Testis (tissue), 5 donors: ENCODE measurements around the gene VANGL2. TPM values are rescaled to one million over a fixed set of nuclear protein-coding genes. Genes with fewer than 3 reads are reported as not detected.
A peak's percentile ranks its signal among the peaks of the same experiment; 100 is the strongest.

Experiments
- DNase-seq: peaks from one replicate; pipeline ENCODE4 v3.0.0-alpha.2; 2019
- H3K27ac ChIP-seq, 2 donors: fragments of 200-600 bp; sonication (generic); one replicate each; pipeline ENCODE4 v1.5.1; 2019
- H3K27me3 ChIP-seq: fragments of 200-600 bp; sonication (generic); one replicate; pipeline ENCODE4 v1.5.1; 2019
- H3K36me3 ChIP-seq: fragments of 200-600 bp; sonication (generic); one replicate; pipeline ENCODE4 v1.5.1; 2017; ENCODE audit warnings: low read depth; ENCODE audit errors: missing control alignments
- H3K4me1 ChIP-seq: fragments of 200-600 bp; sonication (generic); one replicate; pipeline ENCODE4 v1.5.1; 2019
- H3K4me3 ChIP-seq, 2 donors: fragments of 200-600 bp; sonication (generic); one replicate each; pipeline ENCODE4 v1.5.1; 2017 to 2019
- H3K9me3 ChIP-seq: fragments of 200-600 bp; sonication (generic); one replicate; pipeline ENCODE4 v1.5.1; 2017
- CTCF ChIP-seq, 3 experiments: fragments of 450-650 bp in 2 of 3; fragments of 200-600 bp in 1 of 3; sonication (generic) in 1 of 3; IDR thresholded peaks; one replicate each; pipeline ENCODE4 v1.5.1; 2016 to 2019; ENCODE audit warnings: antibody characterized with exemption in 3 of 3, mild to moderate bottlenecking in 2 of 3, moderate library complexity in 1 of 3
- POLR2A ChIP-seq: fragments of 450-650 bp; IDR thresholded peaks from one replicate; pipeline ENCODE4 v1.6.1; 2017; ENCODE audit warnings: antibody characterized with exemption, mild to moderate bottlenecking, moderate library complexity
- WGBS, 2 donors: methylation state at CpG; one replicate each; pipeline ENCODE4 v1.1.5; 2018; 5-methylcytosine and 5-hydroxymethylcytosine counted together
- intact Hi-C: fragments of 100-400 bp; cut with DNase I; formaldehyde crosslinking; loops from one replicate; pipeline ENCODE4 v1.15.1; 2023; ENCODE audit warnings: low total_unique reads
- long read RNA-seq, 2 donors: transcript quantifications; one replicate each; lab custom pipeline, GENCODE V29; 2026
- polyA plus RNA-seq: library from polyadenylated mRNA; stranded (reverse); fragments of 350-450 nt; fragmentation: Illumina TruSeq; extraction: RNeasy Lipid Tissue Mini Kit (QIAGEN cat#74804); gene quantifications from one replicate; pipeline ENCODE4 v1.2.3, GENCODE V29; 2014; ENCODE audit warnings: low read depth, low replicate concordance; ENCODE audit not compliant: insufficient read depth
- total RNA-seq, 2 donors: library from RNA; depleted of rRNA; stranded (reverse); fragments of >200 nt; gene quantifications; one replicate each; pipeline ENCODE4 v1.2.3, GENCODE V29; 2016

The VANGL2 gene
- total RNA-seq (1 to 10 TPM; 3.6 to 3.8 TPM), polyA plus RNA-seq (5.9 TPM)
- long read RNA-seq, donor 1, full-length matches to known transcripts: 1 of 1 reads
- long read RNA-seq, donor 1, partial matches to known transcripts: 0 of 1 reads
- long read RNA-seq, donor 1, other reads (novel, unspliced or antisense): 0 of 1 reads
- long read RNA-seq, donor 2, partial matches to known transcripts: 6 of 6 reads
- long read RNA-seq, donor 2, other reads (novel, unspliced or antisense): 0 of 6 reads

GRCh38 chr1:160400223-160400645, at the start of gene VANGL2:
Gene VANGL2 (plus strand): TSS chr1:160400564. CDS start chr1:160415838, 15,274 bp downstream.
- no peaks in the 10 kb centered on the region for H3K27me3 ChIP-seq
- H3K4me3 ChIP-seq: peak within 1 kb of the TSS; percentile 74 to 85
- intact Hi-C loops: no loop called here
- H3K36me3 ChIP-seq: no peaks in the 10 kb centered on the region
- 0 to 2% methylated on average over 7 to 21 of the region's 34 CpGs for WGBS, 2 donors
- no peaks in the 10 kb centered on the region for H3K9me3 ChIP-seq
- no peak for TF ChIP-seq CTCF (IDR thresholded peaks at IDR 0.05)
- no peak for TF ChIP-seq POLR2A
- peaks cover 11% of the 10 kb centered on the region for H3K4me1 ChIP-seq
- H3K27ac ChIP-seq: peak within 1 kb of the TSS; percentile 10 to 37
- peak; percentile 84 for DNase-seq

- no peak overlapping the region for H3K27ac ChIP-seq
- intact Hi-C loops: no loop called here
- H3K4me3 ChIP-seq: no peak overlapping the region
- no peaks in the 10 kb centered on the region for H3K27me3 ChIP-seq
- 87 to 91% methylated on average over 4 of the region's 4 CpGs for WGBS, 2 donors
- no peak for DNase-seq
- H3K36me3 ChIP-seq: no peaks in the 10 kb centered on the region
- peaks cover 2% of the 10 kb centered on the region for H3K4me1 ChIP-seq
- TF ChIP-seq CTCF (IDR thresholded peaks at IDR 0.05): no peak
- TF ChIP-seq POLR2A: no peak
- H3K9me3 ChIP-seq: no peaks in the 10 kb centered on the region
Observed at GRCh38 chr1:160351629-160352028, 48.7 kb upstream of the VANGL2 start.

- no peaks in the 10 kb centered on the region for H3K9me3 ChIP-seq
- H3K4me3 ChIP-seq: no peak overlapping the region
- H3K36me3 ChIP-seq: no peaks in the 10 kb centered on the region
- no peaks in the 10 kb centered on the region for H3K4me1 ChIP-seq
- intact Hi-C loops: no loop called here
- H3K27me3 ChIP-seq: no peaks in the 10 kb centered on the region
- TF ChIP-seq POLR2A (no peak), CTCF (IDR thresholded peaks at IDR 0.05) (no peak)
- WGBS, 2 donors: 91 to 94% methylated on average over 8 of the region's 8 CpGs
- no peak overlapping the region for H3K27ac ChIP-seq
- DNase-seq: no peak
Observed at GRCh38 chr1:160352555-160352954, 47.8 kb upstream of the VANGL2 start.

GRCh38 chr1:160353223-160353622, 47.1 kb upstream of the VANGL2 start:
- intact Hi-C loops: no loop called here
- Histone ChIP-seq H3K27me3 (no peaks in the 10 kb centered on the region), H3K4me1 (no peaks in the 10 kb centered on the region), H3K27ac (no peak overlapping the region), H3K36me3 (no peaks in the 10 kb centered on the region), H3K9me3 (no peaks in the 10 kb centered on the region), H3K4me3 (no peak overlapping the region)
- TF ChIP-seq POLR2A (no peak), CTCF (IDR thresholded peaks at IDR 0.05) (no peak)
- DNase-seq: no peak
- 94% methylated on average over 2 of the region's 2 CpGs for WGBS, 2 donors
